IMR-90 (cell line): ENCODE results near the gene MCTP2. TPM values are rescaled to one million over a fixed set of nuclear protein-coding genes. Genes with fewer than 3 reads are reported as not detected.

ENCODE experiments used
- ATAC-seq: fragments of 200-7000 bp; cut with Tn5 transposase; 2 replicates; pipeline ENCODE4 v1.9.1; 2020; ENCODE audit warnings: low read depth, mild to moderate bottlenecking, moderate library complexity
- BruUV-seq: library from RNA; stranded (reverse); fragments of 400-500 nt; replicated peaks from 2 replicates; lab custom pipeline; 2021; lab: Mats Ljungman, UMichigan
- CTCF ChIA-PET: fragments of 300-600 bp; formaldehyde crosslinking; extraction: SDS; loops from one replicate; lab custom pipeline; 2021; ENCODE audit warnings: antibody characterized with exemption; lab: Yijun Ruan, JAX
- POLR2A ChIA-PET: fragments of 300-600 bp; sonication (Branson Sonifier 250); formaldehyde crosslinking; loops from one replicate; lab custom pipeline; 2022; ENCODE audit warnings: antibody characterized with exemption; ENCODE audit not compliant: unreplicated experiment; lab: Charles Lee
- DNase-seq: peaks from one replicate; pipeline ENCODE4 v3.0.0; 2013
- H2AFZ ChIP-seq: replicated peaks from 2 replicates; pipeline ENCODE3; 2013; ENCODE audit warnings: low read length, mild to moderate bottlenecking; ENCODE audit not compliant: poor library complexity
- H2AK5ac ChIP-seq: 2 replicates; pipeline ENCODE4 v1.6.1; 2013; ENCODE audit warnings: low read depth, low read length, inconsistent platforms
- H2AK9ac ChIP-seq: replicated peaks from 2 replicates; pipeline ENCODE3; 2013; ENCODE audit warnings: mild to moderate bottlenecking, low read depth, low read length, moderate library complexity; ENCODE audit not compliant: poor library complexity
- H2BK120ac ChIP-seq: 2 replicates; pipeline ENCODE4 v1.6.1; 2013; ENCODE audit warnings: low read depth, low read length, inconsistent platforms
- H2BK15ac ChIP-seq: 3 replicates; pipeline ENCODE4 v1.6.1; 2013; ENCODE audit warnings: low read depth, low read length, inconsistent platforms
- H2BK20ac ChIP-seq: 2 replicates; pipeline ENCODE4 v1.6.1; 2013; ENCODE audit warnings: low read depth, mild to moderate bottlenecking, inconsistent platforms, low read length, moderate library complexity
- H2BK5ac ChIP-seq: 2 replicates; pipeline ENCODE4 v1.6.1; 2013; ENCODE audit warnings: mild to moderate bottlenecking, low read depth, low read length, inconsistent platforms; ENCODE audit not compliant: poor library complexity, severe bottlenecking
- H3K14ac ChIP-seq: replicated peaks from 2 replicates; pipeline ENCODE4 v1.6.1; 2013; ENCODE audit warnings: low read depth, low read length, inconsistent platforms
- H3K18ac ChIP-seq: 2 replicates; pipeline ENCODE4 v1.6.1; 2013; ENCODE audit warnings: low read depth, low read length, control low read depth
- H3K23ac ChIP-seq: 2 replicates; pipeline ENCODE4 v1.6.1; 2013; ENCODE audit warnings: low read depth, low read length, inconsistent platforms
- H3K27ac ChIP-seq: 2 replicates; pipeline ENCODE4 v1.5.1; 2013; ENCODE audit warnings: mild to moderate bottlenecking, control low read depth, low read length; ENCODE audit not compliant: insufficient read depth
- H3K27me3 ChIP-seq: 2 replicates; pipeline ENCODE4 v1.6.1; 2013; ENCODE audit warnings: low read length; ENCODE audit not compliant: control insufficient read depth, insufficient read depth
- H3K36me3 ChIP-seq: 2 replicates; pipeline ENCODE4 v1.6.1; 2013; ENCODE audit warnings: low read length, mixed read lengths; ENCODE audit not compliant: control insufficient read depth, insufficient read depth
- H3K4ac ChIP-seq: 2 replicates; pipeline ENCODE4 v1.6.1; 2013; ENCODE audit warnings: low read depth, low read length, inconsistent platforms
- H3K4me1 ChIP-seq: 2 replicates; pipeline ENCODE4 v1.6.1; 2013; ENCODE audit warnings: low read length, mixed read lengths; ENCODE audit not compliant: control insufficient read depth, insufficient read depth
- H3K4me2 ChIP-seq: 2 replicates; pipeline ENCODE4 v1.6.1; 2013; ENCODE audit warnings: low read depth, mild to moderate bottlenecking, control low read depth, low read length, moderate library complexity
- H3K4me3 ChIP-seq: 2 replicates; pipeline ENCODE4 v1.5.1; 2013; ENCODE audit warnings: low read depth, mild to moderate bottlenecking, control low read depth, low read length, moderate library complexity; ENCODE audit not compliant: insufficient read depth
- H3K56ac ChIP-seq: 2 replicates; pipeline ENCODE4 v1.6.1; 2013; ENCODE audit warnings: low read length, inconsistent platforms; ENCODE audit not compliant: insufficient read depth; ENCODE audit errors: extremely low read depth
- H3K79me1 ChIP-seq, 2 experiments: 2 replicates each; pipeline ENCODE4 v1.6.1; 2013; ENCODE audit warnings: low read length in 2 of 2, inconsistent platforms in 1 of 2, low read depth in 1 of 2
- H3K9ac ChIP-seq: 2 replicates; pipeline ENCODE4 v1.6.1; 2013; ENCODE audit warnings: low read depth, low read length, control low read depth
- H3K9me1 ChIP-seq: 2 replicates; pipeline ENCODE4 v1.6.1; 2013; ENCODE audit warnings: low read length, inconsistent platforms; ENCODE audit not compliant: insufficient read depth
- H3K9me3 ChIP-seq: 2 replicates; pipeline ENCODE4 v1.6.1; 2013; ENCODE audit warnings: low read length; ENCODE audit not compliant: control insufficient read depth, insufficient read depth
- H4K20me1 ChIP-seq: 2 replicates; pipeline ENCODE4 v1.6.1; 2013; ENCODE audit warnings: low read length, inconsistent platforms; ENCODE audit not compliant: insufficient read depth
- H4K5ac ChIP-seq: 2 replicates; pipeline ENCODE4 v1.6.1; 2013; ENCODE audit warnings: mild to moderate bottlenecking, low read depth, low read length, control low read depth
- H4K8ac ChIP-seq, 2 experiments: 2 replicates each; pipeline ENCODE4 v1.6.1; 2013; ENCODE audit warnings: low read depth in 2 of 2, low read length in 2 of 2, control low read depth in 1 of 2, inconsistent platforms in 1 of 2
- H4K91ac ChIP-seq: 2 replicates; pipeline ENCODE4 v1.6.1; 2013; ENCODE audit warnings: low read depth, low read length, inconsistent platforms; ENCODE audit not compliant: insufficient read depth
- BHLHE40 ChIP-seq: fragments of 150-350 bp; IDR thresholded peaks from 2 replicates; pipeline ENCODE4 v1.6.1; 2016; ENCODE audit warnings: mild to moderate bottlenecking, low read depth, low read length
- CEBPB ChIP-seq: IDR thresholded peaks from 2 replicates; pipeline ENCODE4 v1.6.1; 2012; ENCODE audit warnings: low read depth, low read length, improper control_type of control experiment
- CHD1 ChIP-seq: IDR thresholded peaks from 2 replicates; pipeline ENCODE4 v1.6.1; 2012; ENCODE audit warnings: low read depth, low read length, improper control_type of control experiment
- CTCF ChIP-seq: conservative IDR thresholded peaks from 2 replicates; pipeline ENCODE4 v1.5.1; 2012; ENCODE audit warnings: mild to moderate bottlenecking, low read depth, low read length, improper control_type of control experiment
- ELK1 ChIP-seq: fragments of 150-350 bp; IDR thresholded peaks from 2 replicates; pipeline ENCODE4 v1.6.1; 2016; ENCODE audit warnings: low read depth, mild to moderate bottlenecking, low read length, moderate library complexity, borderline replicate concordance
- FOS ChIP-seq: fragments of 150-350 bp; IDR thresholded peaks from 2 replicates; pipeline ENCODE4 v1.6.1; 2016; ENCODE audit warnings: low read depth, low read length
- MAFK ChIP-seq: IDR thresholded peaks from 2 replicates; pipeline ENCODE4 v1.6.1; 2012; ENCODE audit warnings: low read depth, low read length, improper control_type of control experiment
- MAZ ChIP-seq: IDR thresholded peaks from 2 replicates; pipeline ENCODE4 v1.6.1; 2012; ENCODE audit warnings: low read depth, mild to moderate bottlenecking, low read length, improper control_type of control experiment, moderate library complexity, borderline replicate concordance
- MXI1 ChIP-seq: IDR thresholded peaks from 2 replicates; pipeline ENCODE4 v1.6.1; 2012; ENCODE audit warnings: low read depth, mild to moderate bottlenecking, low read length, moderate library complexity, borderline replicate concordance
- NFE2L2 ChIP-seq: fragments of 150-350 bp; IDR thresholded peaks from 2 replicates; pipeline ENCODE4 v1.6.1; 2016; ENCODE audit warnings: low read depth, mild to moderate bottlenecking, low read length
- POLR2A ChIP-seq: IDR thresholded peaks from 2 replicates; pipeline ENCODE4 v1.6.1; 2012; ENCODE audit warnings: mild to moderate bottlenecking, low read depth, low read length
- RAD21 ChIP-seq: IDR thresholded peaks from 2 replicates; pipeline ENCODE4 v1.6.1; 2012; ENCODE audit warnings: low read length, improper control_type of control experiment
- RCOR1 ChIP-seq: IDR thresholded peaks from 2 replicates; pipeline ENCODE4 v1.6.1; 2012; ENCODE audit warnings: mild to moderate bottlenecking, low read length, improper control_type of control experiment; ENCODE audit not compliant: insufficient replicate concordance
- RFX5 ChIP-seq: IDR thresholded peaks from 2 replicates; pipeline ENCODE4 v1.8.0; 2012; ENCODE audit warnings: low read depth, mild to moderate bottlenecking, low read length, moderate library complexity
- SMC3 ChIP-seq: fragments of 150-350 bp; IDR thresholded peaks from 2 replicates; pipeline ENCODE4 v1.6.1; 2016; ENCODE audit warnings: low read depth, mild to moderate bottlenecking, antibody characterized with exemption, low read length, moderate library complexity
- USF2 ChIP-seq: fragments of 150-350 bp; IDR thresholded peaks from 2 replicates; pipeline ENCODE4 v1.6.1; 2017; ENCODE audit warnings: mild to moderate bottlenecking, antibody characterized with exemption, low read length, low read depth
- WGBS, 2 experiments: methylation state at CpG; one replicate each; pipeline versions ENCODE4 v1.1.5 to v1.1.7; 2013; ENCODE audit warnings: missing lambda C conversion rate in 2 of 2; ENCODE audit not compliant: insufficient read length in 1 of 2; ENCODE audit errors: extremely low coverage in 2 of 2; 5-methylcytosine and 5-hydroxymethylcytosine counted together
- dilution Hi-C: fragments of 300-500 bp; cut with HindIII; formaldehyde crosslinking; loops from one replicate; pipeline ENCODE4 v1.14.3; 2018; ENCODE audit warnings: low sequenced_read_pairs; ENCODE audit not compliant: unreplicated experiment
- in situ Hi-C: fragments of 300-500 bp; cut with MboI; formaldehyde crosslinking; loops from 3 replicates; pipeline ENCODE4 v1.14.3; 2019; ENCODE audit warnings: low sequenced_read_pairs, inconsistent platforms, mixed read lengths
- intact Hi-C: fragments of 100-400 bp; cut with micrococcal nuclease; formaldehyde crosslinking; loops from 2 replicates; pipeline ENCODE4 v1.10.0; 2022
- polyA plus RNA-seq, 3 experiments: library from polyadenylated mRNA; depleted of rRNA; stranded (reverse); fragments of >200 nt; gene quantifications; 2 replicates each; pipeline ENCODE4 v1.2.3, GENCODE V29; 2012; ENCODE audit warnings: low replicate concordance in 1 of 3
- total RNA-seq: library from RNA; depleted of rRNA; stranded (reverse); fragments of >200 nt; gene quantifications from 2 replicates; pipeline ENCODE4 v1.2.3, GENCODE V29; 2012

The MCTP2 gene
- total and polyA plus RNA-seq, 2 of the 4 experiments (the other 2 are of a cell fraction), result 5.1 to 9.9 TPM

GRCh38 chr15:94523873-94524272 is 292.5 kb downstream of the MCTP2 start:
- Histone ChIP-seq H3K4me3 (no peak overlapping the region), H3K27me3 (no peaks in the 10 kb centered on the region), H4K5ac (no peak overlapping the region), H3K36me3 (no peaks in the 10 kb centered on the region), H4K20me1 (no peaks in the 10 kb centered on the region), H3K4me2 (no peak overlapping the region), H2BK5ac (no peak overlapping the region), H4K8ac (no peak overlapping the region), H2AK5ac (no peak overlapping the region), H3K56ac (no peak overlapping the region), H2BK20ac (no peak overlapping the region), H3K14ac (no peak overlapping the region), H2BK15ac (no peak overlapping the region), H2AK9ac (no peak overlapping the region), H3K27ac (no peak overlapping the region), H3K4me1 (no peaks in the 10 kb centered on the region), H3K9ac (no peak overlapping the region), H3K9me3 (peaks cover 10% of the 10 kb centered on the region), H4K91ac (no peak overlapping the region), H3K79me1 (no peaks in the 10 kb centered on the region), H2BK120ac (no peak overlapping the region), H3K4ac (no peak overlapping the region), H2AFZ (no peak overlapping the region), H3K23ac (no peak overlapping the region), H3K18ac (no peak overlapping the region), H3K9me1 (no peaks in the 10 kb centered on the region)
- ChIA-PET CTCF (no interaction called here), POLR2A (no interaction called here)
- TF ChIP-seq MAZ, result no peak
- TF ChIP-seq CEBPB, result no peak
- no peak for TF ChIP-seq CHD1
- no peak for TF ChIP-seq FOS
- no peak for TF ChIP-seq NFE2L2
- TF ChIP-seq MXI1, result no peak
- no peak for TF ChIP-seq USF2
- TF ChIP-seq RCOR1, result no peak
- TF ChIP-seq RFX5, result no peak
- no peak for TF ChIP-seq BHLHE40
- TF ChIP-seq MAFK, result no peak
- no peak for TF ChIP-seq ELK1
- no peak for TF ChIP-seq CTCF
- TF ChIP-seq SMC3, result no peak
- no peak for TF ChIP-seq RAD21
- no peak for TF ChIP-seq POLR2A
- ATAC-seq (no peak), DNase-seq (no peak)
- dilution Hi-C loops, result no loop called here
- in situ Hi-C loops, result no loop called here
- no TSS peak for BruUV-seq
- 0% methylated on average over 1 of the region's 11 CpGs; no CpG with 5 or more reads in 1 of the 2 experiments for WGBS, 2 experiments
- intact Hi-C loops, result no loop called here
